Right lung (tissue), 5 donors: ENCODE results near the gene TREX2. TPM values are rescaled to one million over a fixed set of nuclear protein-coding genes. Genes with fewer than 3 reads are reported as not detected.
A peak's percentile ranks its signal among the peaks of the same experiment; 100 is the strongest.

ENCODE experiments used
- DNase-seq, 2 donors: peaks; one replicate each; pipeline ENCODE4 v3.0.0-alpha.2; 2013
- polyA plus RNA-seq, 5 donors: library from polyadenylated mRNA; unstranded; fragments of 120-200 nt; gene quantifications; one replicate each; pipeline versions ENCODE4 v1.2.1 to v1.2.3, GENCODE V29; 2013; ENCODE audit warnings: inconsistent platforms in 1 of 5, low replicate concordance in 1 of 5; ENCODE audit not compliant: insufficient read length in 5 of 5, insufficient read depth in 1 of 5

TREX2 gene
- polyA plus RNA-seq, 5 donors, result 0.35 to 1.2 (median 0.76) TPM

DNA sequence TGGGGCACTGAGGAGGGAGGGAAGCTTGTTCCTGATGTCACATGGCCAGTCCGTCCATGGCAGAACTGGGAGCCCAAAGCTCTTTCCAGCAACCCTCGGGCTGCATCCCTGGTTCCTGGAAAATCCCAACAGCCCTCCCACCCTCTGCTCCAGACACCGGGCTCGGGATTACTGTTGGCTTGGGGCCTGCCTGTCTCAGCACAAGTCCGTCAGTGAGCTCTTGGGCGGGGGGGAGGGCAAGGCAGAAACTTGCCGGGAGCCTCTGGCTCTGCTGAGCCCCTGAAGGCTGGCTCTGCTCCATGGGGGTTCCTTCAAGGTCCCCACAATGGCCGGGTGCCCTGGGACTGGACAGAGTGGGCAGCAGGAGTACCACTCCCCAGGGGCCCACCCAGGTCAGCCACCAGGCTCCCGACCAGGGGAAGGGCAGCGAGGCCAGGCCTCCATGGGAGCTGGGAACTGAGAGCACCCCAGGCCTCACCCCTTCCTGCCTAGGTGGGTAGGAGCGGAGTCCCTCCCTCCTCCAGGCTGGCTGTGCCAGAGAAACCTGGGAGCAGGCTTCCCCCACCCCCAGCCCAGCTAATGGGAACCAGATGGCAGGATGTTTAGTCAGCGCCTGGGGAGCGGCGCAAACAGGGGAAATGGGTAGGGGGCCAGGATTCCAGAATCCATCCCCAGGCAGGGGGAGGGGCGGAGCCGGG is 31.0 kb upstream of the TREX2 start:
- peak in 1 of 2 donors; percentile 64 for DNase-seq

DNA sequence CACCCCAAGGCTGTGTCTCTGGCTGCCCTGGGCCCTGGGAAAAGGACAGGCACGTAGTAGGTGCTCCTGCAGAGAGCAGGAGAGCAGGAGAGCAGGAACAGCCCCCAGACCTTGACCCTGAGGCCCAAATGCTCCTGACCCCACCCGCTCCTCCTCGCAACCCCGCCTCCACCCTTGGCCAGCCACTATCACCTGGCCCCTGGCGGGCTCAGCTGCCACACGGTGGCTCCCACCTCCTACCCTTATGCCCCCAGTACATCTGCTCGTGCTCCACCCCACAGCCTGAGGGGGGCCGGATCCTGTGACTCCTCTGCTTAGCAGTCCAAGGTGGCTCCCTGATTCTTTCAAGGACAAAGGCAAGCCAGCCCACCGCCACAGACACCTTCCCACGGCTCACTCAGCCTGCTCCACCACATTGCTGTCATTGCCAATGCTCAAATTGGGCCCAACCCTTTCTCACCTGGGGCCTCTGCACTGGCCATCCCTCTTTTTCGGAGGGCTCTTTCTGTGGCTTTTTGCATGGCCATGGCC is 30.0 kb upstream of the TREX2 start:
- DNase-seq, result no peak

DNA sequence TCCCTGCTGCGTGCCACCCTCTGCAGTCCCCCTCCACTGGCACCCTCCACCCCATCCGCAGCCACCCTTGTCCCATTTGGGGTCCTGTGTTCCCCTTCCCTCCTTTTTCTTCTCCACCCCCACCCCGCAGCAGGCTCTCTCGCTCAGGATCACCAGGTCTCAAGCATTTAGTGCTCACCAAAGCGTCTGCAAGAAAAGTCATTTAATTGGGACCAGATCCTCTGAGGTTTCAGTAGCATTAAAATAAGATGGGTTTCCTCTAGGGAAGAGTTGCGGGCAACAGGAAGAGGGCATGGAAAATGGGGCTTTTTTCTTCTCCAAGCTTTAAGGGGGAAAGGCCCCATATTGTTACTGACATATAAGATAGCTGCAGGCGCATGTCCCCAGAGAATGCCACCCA is 29.4 kb upstream of the TREX2 start:
- no peak for DNase-seq

DNA sequence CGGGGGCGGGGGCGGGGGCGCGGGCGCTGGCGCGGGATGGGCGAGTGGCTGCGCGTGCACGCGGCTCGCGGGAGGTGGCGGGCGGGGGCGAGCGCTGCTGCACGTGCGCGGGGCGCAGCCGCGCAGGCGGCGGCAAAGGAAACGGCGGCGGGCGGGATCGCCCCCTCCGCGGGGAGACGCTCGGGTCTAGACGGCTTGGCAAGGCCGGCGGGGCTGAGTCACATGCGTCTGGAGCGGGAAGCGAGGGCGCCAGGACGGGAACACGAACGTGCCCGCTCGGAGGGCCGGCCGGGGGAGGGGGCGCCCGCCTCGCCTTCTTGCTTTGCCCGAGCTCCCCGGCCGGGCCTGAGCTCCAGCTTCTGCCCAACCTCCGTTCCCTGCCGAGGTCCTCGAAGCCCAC is 28.9 kb upstream of the TREX2 start:
- peak in 1 of 2 donors; percentile 60 for DNase-seq

DNA sequence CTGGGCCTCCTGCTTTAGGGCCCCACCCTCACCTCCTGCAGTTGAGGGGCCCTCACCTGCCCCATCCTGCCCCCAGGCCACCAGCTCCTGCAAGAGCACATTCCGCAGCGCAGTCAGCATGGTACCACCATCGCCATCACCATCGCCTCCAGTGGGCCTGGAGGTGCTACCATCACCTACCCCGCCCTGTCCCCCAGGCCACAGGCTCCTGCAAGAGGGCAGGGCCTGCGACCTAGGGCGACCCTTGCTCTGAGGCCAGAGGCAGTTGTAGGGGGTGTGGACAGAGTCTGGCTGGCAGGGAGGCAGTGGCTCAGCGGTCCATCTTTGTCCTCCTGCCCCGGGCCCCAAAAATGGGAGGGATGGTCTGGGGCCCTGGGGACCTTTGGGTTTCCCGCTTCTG is 28.4 kb upstream of the TREX2 start:
- DNase-seq, result no peak

DNA sequence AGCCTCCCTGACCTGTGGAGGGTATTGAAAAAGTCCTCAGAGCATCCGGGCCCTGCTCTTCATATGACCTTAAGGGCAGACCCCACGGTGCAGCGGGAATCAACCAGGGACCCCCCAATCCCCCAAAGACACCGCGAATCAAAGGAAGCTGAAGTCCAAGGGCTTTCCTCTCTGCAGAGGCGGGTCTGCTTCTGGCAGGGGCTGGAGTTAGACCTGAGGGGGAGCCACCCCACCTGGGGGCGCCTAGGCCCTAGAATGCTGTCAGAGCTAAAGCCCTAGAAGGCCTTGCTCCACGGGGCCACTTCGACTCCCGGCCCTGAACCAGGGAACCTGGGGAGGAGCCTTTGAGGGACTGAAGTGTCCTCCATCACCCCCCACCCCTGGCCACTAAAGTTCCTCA is 27.3 kb upstream of the TREX2 start:
- DNase-seq, result no peak

DNA sequence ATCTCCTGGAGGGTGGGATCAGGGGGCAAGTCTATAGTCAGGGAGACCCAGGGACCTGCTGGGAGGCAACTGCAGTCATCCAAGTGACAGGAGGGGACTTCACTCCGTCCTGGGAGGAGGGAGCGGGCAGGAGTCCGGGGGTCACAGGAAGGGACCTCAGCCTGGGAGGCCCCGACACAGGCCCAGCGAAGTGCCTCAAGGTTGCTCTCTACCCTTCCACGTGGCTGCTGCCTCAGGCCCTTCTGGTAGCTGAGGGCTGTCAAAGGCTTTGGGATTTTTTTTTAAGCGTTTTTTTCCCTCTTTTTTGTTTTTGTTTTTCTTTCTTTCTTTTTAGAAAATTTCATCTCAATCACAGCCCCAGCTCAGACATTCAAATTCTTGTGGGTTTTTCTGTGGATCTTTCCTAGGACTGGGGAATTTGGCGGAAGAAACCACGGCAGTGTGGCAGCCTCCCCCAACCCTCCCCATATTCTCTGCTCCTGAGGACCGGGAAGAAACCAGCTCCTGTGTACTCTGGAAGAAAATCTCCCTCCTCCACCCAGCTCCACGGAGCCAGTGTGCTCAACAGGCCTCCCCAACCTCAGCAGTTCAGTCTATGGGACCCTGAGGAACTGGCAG is 25.9 kb upstream of the TREX2 start:
- no peak for DNase-seq

DNA sequence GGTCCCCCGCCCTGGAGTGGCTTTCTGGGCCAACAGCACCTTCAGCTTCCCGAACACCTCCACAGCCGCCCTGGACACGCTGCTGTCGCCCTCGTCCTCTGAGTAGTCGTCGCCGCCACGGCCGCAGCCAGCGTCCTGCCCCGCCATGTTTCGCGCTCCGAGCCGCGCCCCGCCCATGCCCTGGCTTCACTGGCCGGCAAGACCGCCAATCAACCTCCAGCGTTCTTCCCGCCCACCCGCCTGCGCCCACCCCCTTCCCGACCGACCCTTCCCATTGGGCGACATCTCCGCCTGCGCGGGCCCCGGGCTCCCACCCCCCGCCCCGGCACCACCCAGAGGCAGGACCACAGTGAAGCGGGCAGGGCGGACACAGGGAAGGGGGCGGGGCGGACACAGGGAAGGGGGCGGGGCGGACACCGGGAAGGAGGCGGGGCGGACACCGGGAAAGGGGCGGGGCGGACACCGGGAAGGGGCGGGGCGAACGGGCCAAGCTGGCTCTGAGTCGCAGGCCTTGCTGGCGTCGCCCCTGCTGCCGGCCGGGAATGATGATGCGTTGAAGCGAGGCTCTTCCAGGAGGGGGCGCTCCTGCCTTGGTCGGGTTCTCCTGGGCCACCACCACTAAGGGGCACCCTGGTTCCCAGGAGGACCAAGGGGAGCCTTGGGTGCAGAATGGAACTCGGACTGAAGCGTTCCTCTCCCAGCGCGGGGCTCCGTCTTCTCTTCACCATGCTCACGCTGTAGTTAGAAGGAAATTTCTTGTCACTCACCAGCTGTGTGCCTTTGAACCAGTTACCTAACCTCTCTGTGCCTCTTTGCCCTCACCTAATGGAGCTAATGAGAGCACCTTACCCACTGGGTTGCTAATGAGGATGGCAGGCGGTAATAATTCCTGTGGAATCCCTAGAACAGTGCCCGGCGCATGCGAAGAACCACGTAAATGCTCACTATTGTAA is 24.8 kb upstream of the TREX2 start, which contains the start of gene HAUS7:
Gene HAUS7 (minus strand): TSS at position 166 of the 953 bp plus-strand sequence. CDS start 19 bp downstream, at position 147.
- DNase-seq, result peak; percentile 86 to 88

DNA sequence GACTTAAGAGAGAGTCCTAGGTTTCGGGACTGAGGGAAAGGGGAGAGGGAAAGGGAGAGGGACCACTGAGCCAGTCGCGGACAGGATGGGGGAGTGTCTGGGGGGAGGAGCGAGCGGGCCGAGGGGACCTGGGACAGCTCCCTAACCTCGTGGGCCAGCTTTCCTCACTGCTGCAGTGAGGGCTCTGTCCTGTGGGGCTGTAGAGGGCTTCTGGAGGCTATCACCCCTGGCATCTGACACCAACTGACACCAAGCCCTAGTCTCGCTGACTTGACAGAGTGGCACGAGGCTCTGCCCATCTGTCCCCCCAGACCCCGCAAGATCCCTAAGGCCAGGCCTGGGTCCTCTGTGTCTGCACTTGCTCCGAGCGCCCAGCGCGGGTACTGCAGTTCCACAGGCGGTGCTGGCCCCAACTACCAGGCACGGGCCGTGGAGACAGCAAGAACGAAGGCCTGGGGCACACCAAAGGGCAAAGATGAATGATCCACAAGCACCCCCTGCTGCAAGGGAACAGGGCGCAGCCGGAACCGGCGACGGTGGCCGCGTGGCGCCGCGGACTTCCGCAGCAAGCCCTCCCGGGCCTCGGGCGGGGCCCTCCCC is 24.1 kb upstream of the TREX2 start:
- no peak for DNase-seq

DNA sequence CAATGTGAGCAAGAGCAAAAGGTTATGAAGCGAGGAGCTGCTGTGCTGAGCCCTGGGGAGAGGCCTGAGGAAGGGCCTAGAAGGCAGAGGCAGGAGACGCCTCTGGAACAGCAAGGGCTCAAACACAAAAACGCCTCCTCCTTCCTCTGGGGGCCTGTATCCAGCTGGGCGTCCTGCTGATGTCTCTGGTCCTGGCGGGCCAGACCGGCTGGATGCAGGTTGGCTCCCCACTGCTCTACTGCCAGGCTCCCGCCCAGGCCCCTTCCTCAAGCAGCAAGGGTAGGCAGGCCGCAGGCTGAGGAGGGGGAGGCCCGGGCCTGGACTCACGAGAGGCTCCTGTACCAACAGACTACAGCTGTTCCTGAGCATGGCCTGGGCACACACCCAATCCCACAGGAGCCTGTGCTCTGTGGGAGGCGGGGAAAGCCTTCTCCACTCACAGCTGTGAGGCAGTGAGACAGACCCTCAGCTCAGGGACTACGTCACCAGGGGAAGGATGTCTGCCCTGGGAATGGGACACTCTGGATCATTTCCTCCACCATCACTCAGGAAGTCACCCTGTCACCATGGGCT is 22.2 kb upstream of the TREX2 start:
- DNase-seq, result no peak

DNA sequence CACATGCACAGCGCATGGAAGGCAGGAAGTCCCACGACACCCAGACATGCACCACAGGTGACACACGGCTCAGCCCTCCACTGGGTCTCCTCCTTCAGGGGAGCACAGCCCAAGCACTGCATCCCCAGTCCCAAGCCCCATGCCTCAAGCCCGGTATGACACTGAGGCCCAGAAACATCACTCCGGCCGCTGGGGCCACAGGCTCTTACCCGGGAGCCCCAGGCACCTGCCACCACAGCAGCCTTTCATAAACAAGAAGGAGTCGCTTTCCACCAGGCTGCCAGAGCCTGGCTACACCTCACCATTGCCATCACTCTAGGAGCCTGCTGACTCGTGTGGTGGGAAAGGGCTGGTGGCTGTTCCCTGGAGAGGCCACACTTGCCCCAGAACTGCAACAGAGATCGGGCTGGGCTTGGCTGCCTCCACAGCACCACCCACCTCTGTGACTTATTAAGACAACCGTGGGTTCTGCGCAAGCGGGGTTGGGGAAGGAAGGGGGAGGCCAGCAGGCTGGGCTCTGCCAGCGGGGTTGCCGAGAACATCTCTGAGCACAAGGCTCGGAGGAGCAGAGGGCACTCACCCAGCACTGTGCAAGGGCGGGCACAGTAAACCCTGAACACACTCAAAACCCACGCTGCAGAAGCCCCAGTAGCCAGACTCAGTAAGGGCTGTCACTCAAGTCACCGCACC is 20.0 kb upstream of the TREX2 start:
- no peak for DNase-seq

DNA sequence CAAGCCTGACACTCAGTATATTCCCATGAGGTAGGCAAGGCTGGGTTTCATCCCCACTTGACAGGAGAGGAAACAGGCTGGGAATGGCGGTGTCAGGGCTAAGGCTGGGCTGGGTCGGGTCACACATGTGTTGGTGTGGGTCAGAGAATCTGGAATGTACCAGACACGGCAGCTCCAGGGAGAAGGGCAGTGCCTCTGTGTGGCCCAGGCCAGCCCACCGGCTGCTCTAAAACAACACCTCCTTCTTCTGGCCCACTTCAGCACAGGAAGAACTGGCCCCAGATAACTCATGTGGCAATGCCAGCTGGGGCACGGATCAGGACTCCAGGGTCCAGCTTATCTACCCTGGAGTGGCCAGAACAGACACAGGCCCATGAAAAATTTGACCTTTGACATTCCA is 18.3 kb upstream of the TREX2 start:
- no peak for DNase-seq

DNA sequence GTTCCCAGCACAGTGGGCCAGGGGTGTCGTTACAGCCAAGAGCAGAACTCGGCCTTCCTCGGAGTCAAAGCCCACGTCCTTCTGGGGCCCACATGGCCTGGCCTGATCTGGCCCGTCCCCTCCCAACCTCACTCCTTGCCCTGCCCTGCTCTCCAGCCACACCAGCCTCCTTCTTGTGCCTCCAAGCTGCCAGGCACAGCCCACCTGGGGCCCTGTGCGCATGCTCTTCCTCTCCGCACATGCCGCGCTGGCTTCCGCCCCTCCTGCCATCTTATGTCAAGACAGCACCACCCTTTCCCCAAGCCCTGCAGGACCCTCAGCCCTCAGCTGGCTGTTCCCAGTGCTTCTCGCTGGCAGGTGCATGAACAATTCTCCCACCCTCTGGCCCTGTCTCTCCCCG is 17.7 kb upstream of the TREX2 start:
- DNase-seq, result no peak

DNA sequence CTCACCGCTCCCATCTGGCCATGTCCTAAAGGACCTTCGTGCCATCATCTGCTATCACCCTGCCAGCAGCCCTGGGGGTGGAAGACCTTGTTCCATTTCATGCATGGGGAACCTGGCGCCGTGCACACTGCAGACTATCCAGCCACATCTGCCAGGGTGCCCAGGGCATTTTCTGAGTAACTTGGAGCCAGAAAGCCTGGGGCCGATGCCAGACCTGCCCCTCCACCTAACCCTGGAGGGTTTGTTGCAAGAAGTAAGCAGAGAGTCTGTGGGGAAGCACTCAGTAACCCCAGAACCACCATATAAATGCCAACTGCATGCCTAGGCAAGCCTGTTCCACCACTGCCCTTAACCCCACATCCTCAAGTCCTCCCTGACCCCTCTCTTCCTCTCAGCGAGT is 17.2 kb upstream of the TREX2 start:
- DNase-seq, result no peak

DNA sequence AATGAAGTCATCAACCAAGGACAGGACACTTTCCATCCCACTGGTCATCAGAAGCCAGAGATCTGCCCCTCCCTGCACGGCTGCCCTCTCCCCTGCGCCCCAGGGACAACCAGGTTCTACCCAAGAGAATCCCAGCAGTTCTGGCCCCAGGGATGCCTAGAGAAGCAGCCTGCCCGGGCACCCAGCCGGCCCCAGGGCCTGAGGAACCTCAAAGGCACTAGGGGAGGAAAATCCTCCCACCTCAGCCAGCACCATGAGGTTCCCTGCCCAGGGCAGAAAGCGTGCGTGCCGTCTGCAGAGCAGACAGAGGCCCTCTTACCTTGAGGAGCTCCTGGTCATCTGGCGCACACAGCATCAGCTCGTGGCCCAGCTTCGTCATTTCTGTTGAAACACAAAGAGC is 16.4 kb upstream of the TREX2 start:
- DNase-seq, result no peak

DNA sequence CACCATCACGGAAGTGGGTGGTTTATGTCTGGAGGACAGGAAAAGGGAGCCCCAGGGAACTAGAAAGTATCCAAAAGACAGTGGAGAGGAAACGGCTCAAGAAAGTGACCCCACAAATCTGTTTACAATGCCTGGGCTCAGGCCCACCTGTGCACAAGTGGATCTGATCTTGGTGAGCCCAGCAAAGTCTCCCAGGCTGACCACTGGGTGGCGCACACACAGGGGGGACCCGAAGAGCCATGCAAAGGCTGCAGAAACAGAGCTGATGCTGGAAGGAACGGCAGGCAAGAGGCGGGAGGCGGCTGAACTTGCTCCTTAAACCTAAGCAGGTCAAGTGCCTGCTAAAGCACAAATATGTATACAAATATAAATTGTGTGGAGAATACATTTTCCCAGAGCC is 15.0 kb upstream of the TREX2 start:
- no peak for DNase-seq

DNA sequence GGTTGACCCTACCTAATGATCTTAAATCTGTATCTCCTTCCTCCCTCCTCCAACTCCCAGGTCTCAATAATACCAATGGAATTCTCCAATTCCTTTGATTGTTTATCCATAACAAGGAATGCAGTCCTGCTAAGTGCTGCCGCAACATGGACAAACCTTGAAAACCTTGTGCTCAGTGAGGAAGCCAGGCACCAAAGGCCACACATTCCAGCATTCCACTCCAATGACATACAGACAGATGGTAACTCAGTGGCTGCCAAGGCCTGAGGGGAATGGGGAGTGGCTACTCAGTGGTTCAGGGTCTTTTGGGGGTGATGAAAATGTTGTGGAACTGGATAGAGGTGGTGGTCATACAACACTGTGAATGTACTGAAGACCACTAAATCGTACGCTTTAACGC is 14.1 kb upstream of the TREX2 start:
- no peak for DNase-seq

DNA sequence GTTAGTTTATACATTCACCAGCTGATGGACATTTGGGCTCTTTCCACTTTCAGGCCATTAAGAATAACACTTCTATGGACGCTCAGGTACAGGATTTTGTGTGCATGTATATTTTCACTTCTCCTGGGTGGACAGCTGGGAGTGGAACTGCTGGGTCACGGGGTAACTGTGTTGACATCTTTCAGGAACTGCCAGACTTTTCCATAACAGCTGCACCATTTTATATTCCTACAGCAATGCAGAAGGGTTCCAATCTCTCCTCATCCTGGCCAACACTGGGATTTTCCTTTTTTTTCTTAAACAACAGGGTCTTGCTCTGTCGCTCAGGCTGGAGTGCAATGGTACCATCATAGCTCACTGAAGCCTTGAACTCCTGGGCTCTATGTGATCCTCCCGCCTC is 12.6 kb upstream of the TREX2 start:
- DNase-seq, result no peak

DNA sequence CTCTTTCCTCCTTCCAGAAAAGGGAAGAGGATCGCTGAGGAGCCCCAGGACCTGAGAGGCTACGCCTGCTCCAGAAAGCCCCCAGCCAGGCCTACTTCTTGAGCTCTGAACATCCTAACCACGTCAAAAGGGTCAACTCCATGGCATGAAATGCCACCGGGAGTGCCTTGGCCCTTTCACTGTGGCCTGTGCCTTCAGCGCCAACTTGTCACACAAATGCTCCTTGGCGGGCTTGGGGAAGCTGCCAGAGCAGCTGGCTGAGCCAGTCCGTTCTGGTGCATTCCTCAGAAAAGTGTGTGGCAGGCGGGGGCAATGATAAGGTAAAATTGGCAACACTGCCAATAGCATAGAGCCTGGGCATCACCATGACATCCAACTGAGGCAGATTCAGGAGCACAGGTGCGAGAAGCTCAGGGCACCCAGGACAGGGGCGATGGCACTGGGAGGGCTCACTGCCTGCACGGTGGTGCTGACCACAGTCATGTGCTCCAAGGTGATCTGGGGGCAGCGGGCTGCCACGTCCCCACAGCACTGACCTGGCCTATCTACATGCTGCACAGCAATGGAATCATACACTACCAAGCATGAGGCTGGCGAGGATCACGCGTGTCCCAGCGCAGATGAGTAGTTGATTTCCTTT is 12.1 kb upstream of the TREX2 start:
- no peak for DNase-seq

DNA sequence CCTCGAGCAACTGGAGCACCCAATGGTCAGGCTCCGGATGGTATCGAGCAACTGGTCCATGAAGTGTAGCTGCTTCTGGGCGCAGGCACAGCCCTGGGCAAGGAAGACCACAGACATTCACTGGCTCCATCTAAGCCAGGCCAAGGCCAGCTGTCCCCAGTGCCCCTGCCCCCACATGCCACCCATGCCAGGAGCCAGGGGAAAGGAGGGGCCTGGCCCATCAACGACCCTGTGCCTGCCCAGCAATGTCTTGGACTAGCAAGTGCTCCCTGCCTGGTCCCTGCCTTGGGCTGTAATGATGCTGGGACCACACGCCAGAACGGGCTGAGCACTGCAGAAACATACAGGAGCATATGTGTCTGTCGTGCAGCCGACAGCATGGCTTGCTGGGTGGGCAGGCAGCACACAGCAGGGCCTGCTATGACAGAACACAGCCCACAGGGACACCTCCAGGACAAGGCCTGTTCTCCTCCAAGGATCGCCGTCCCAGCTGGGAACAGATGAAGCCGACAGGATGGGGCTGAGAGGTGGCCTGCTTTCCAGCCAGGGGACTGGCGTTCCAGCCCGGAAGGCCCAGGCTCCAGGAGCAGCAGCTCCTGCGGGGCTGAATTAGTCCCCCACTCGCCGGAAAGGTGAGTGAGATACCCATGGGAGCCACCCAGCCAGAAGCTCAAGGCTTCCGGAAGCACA is 11.4 kb upstream of the TREX2 start:
- no peak for DNase-seq
